NCI-H2029 (cell line): Measurements from ENCODE around the gene SDK2.

Source experiments
- DNase-seq: peaks from one replicate; lab custom pipeline; 2025; lab: John Stamatoyannopoulos, UW

The SDK2 gene

GRCh38 chr17:73611630-73612029, 32.6 kb downstream of the SDK2 start:
- no peak for DNase-seq

- DNase-seq, result no peak
Measured at GRCh38 chr17:73610331-73610911, 33.8 kb downstream of the SDK2 start.

GRCh38 chr17:73609758-73610157, 34.5 kb downstream of the SDK2 start:
- no peak for DNase-seq

GRCh38 chr17:73609060-73609459, 35.2 kb downstream of the SDK2 start:
- no peak for DNase-seq

GRCh38 chr17:73605444-73605843, 38.8 kb downstream of the SDK2 start:
- DNase-seq, result no peak

GRCh38 chr17:73604476-73604875, 39.8 kb downstream of the SDK2 start:
- no peak for DNase-seq

- DNase-seq, result no peak
Measured at GRCh38 chr17:73603971-73604370, 40.3 kb downstream of the SDK2 start.

- no peak for DNase-seq
Measured at GRCh38 chr17:73600103-73600871, 44.0 kb downstream of the SDK2 start.

GRCh38 chr17:73599599-73599998, 44.6 kb downstream of the SDK2 start:
- DNase-seq, result no peak

GRCh38 chr17:73598212-73598611, 46.0 kb downstream of the SDK2 start:
- no peak for DNase-seq

- DNase-seq, result no peak
Measured at GRCh38 chr17:73595931-73596330, 48.3 kb downstream of the SDK2 start.

- DNase-seq, result no peak
Measured at GRCh38 chr17:73595479-73595878, 48.8 kb downstream of the SDK2 start.

GRCh38 chr17:73595068-73595467, 49.2 kb downstream of the SDK2 start:
- DNase-seq, result no peak

- DNase-seq, result no peak
Measured at GRCh38 chr17:73594598-73594997, 49.6 kb downstream of the SDK2 start.

- no peak for DNase-seq
Measured at GRCh38 chr17:73594025-73594424, 50.2 kb downstream of the SDK2 start.

GRCh38 chr17:73593249-73593965, 50.8 kb downstream of the SDK2 start:
- no peak for DNase-seq

- no peak for DNase-seq
Measured at GRCh38 chr17:73592501-73592961, 51.7 kb downstream of the SDK2 start.

GRCh38 chr17:73592079-73592415, 52.2 kb downstream of the SDK2 start:
- no peak for DNase-seq

- no peak for DNase-seq
Measured at GRCh38 chr17:73591296-73592078, 52.8 kb downstream of the SDK2 start.

GRCh38 chr17:73589363-73589980, 54.8 kb downstream of the SDK2 start:
- DNase-seq, result no peak

- no peak for DNase-seq
Measured at GRCh38 chr17:73588891-73589290, 55.4 kb downstream of the SDK2 start.

- no peak for DNase-seq
Measured at GRCh38 chr17:73588301-73588846, 55.9 kb downstream of the SDK2 start.
